Adrenal gland (tissue), 5 donors: ENCODE data around the gene APOL2.

ENCODE experiments used
- POLR2A ChIP-seq, 2 donors: fragments of 450-650 bp; IDR thresholded peaks; one replicate each; pipeline ENCODE4 v1.6.1; 2017; ENCODE audit warnings: antibody characterized with exemption in 2 of 2, mild to moderate bottlenecking in 2 of 2, moderate library complexity in 1 of 2
- TF ChIP-seq, protein P1 (sequence below), 6 experiments: fragments of 450-650 bp in 4 of 6; fragments of 200-600 bp in 2 of 6; sonication (generic) in 1 of 6; IDR thresholded peaks; 1 replicate in 5 of 6; 2 replicates in 1 of 6; pipeline versions ENCODE4 v1.5.1 to v1.8.0; 2016 to 2021; ENCODE audit warnings: antibody characterized with exemption in 6 of 6, mild to moderate bottlenecking in 2 of 6, moderate library complexity in 1 of 6
- donor health status: DM: no; HTN: no; CAD: no.

DNA sequence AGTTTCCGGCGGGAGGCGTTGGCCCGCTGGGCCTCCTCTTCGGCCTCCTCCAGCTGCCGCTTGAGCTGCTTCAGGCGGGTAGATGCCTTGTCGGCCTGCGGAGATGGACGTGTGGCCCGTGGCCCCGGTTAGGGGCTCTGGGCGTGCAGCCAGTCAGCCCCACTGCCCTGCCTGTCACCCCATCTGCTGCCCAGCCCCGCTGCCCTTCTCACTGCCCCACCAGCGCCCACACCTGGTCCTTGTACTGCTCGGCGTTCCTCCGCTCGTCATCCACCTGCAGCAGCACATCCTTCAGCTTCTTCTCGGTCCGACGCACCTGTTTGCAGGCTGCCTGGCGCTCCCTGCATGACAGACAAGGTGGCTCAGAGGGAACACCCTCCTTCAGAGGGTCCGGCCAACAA, 44.8 kb upstream of the APOL2 start:
- TF ChIP-seq, protein P1, sequence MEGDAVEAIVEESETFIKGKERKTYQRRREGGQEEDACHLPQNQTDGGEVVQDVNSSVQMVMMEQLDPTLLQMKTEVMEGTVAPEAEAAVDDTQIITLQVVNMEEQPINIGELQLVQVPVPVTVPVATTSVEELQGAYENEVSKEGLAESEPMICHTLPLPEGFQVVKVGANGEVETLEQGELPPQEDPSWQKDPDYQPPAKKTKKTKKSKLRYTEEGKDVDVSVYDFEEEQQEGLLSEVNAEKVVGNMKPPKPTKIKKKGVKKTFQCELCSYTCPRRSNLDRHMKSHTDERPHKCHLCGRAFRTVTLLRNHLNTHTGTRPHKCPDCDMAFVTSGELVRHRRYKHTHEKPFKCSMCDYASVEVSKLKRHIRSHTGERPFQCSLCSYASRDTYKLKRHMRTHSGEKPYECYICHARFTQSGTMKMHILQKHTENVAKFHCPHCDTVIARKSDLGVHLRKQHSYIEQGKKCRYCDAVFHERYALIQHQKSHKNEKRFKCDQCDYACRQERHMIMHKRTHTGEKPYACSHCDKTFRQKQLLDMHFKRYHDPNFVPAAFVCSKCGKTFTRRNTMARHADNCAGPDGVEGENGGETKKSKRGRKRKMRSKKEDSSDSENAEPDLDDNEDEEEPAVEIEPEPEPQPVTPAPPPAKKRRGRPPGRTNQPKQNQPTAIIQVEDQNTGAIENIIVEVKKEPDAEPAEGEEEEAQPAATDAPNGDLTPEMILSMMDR (IDR thresholded peaks at IDR 0.05), result no peak
- TF ChIP-seq POLR2A (IDR thresholded peaks at IDR 0.05), result no peak
